Measurements from ENCODE around the gene HS3ST3A1. TPM values are rescaled to one million over a fixed set of nuclear protein-coding genes. Genes with fewer than 3 reads are reported as not detected.

HS3ST3A1 gene
- total and polyA plus RNA-seq, 4 donors: 0.18 to 8.0 (median 5.6) TPM

GRCh38 chr17:13523164-13523563 is 78.6 kb downstream of the HS3ST3A1 start:
- H3K36me3 ChIP-seq (ENCODE audit: control insufficient read depth in 4 of 4, insufficient read depth in 4 of 4, low read length in 4 of 4): peaks cover 0 to 5% (median 0%) of the 10 kb centered on the region in 4 donors
- H3K4me1 ChIP-seq (ENCODE audit: control insufficient read depth in 5 of 5, insufficient read depth in 5 of 5, low read length in 5 of 5): peaks cover 0 to 3% (median 0%) of the 10 kb centered on the region in 5 donors
- no peak overlapping the region for H3K9ac ChIP-seq (ENCODE audit: insufficient read depth in 1 of 2, low read length in 2 of 2)
- ATAC-seq (ENCODE audit: insufficient read depth, low FRiP score): no peak
- no peaks in the 10 kb centered on the region for H3K27me3 ChIP-seq (ENCODE audit: control insufficient read depth in 3 of 3, insufficient read depth in 3 of 3, low read length in 2 of 3)
- TF ChIP-seq CTCF (IDR thresholded peaks at IDR 0.05; ENCODE audit: control extremely low read depth, extremely low read depth): no peak
- no peak overlapping the region for H3K27ac ChIP-seq (ENCODE audit: low read depth in 1 of 2, low read length in 1 of 2)
- no peak overlapping the region for H3K4me3 ChIP-seq
- WGBS, 2 donors: 77 to 92% methylated on average over 5 of the region's 5 CpGs
- no peaks in the 10 kb centered on the region for H3K9me3 ChIP-seq (ENCODE audit: control insufficient read depth in 4 of 4, insufficient read depth in 3 of 4, low read length in 3 of 4)
- DNase-seq: no peak

GRCh38 chr17:13522749-13523148 is 79.0 kb downstream of the HS3ST3A1 start:
- DNase-seq (no peak), ATAC-seq (ENCODE audit: insufficient read depth, low FRiP score) (no peak)
- H3K36me3 ChIP-seq (ENCODE audit: control insufficient read depth in 4 of 4, insufficient read depth in 4 of 4, low read length in 4 of 4): peaks cover 0 to 5% (median 0%) of the 10 kb centered on the region in 4 donors
- peaks cover 0 to 3% (median 0%) of the 10 kb centered on the region in 5 donors for H3K4me1 ChIP-seq (ENCODE audit: control insufficient read depth in 5 of 5, insufficient read depth in 5 of 5, low read length in 5 of 5)
- no peak overlapping the region for H3K9ac ChIP-seq (ENCODE audit: insufficient read depth in 1 of 2, low read length in 2 of 2)
- H3K4me3 ChIP-seq: no peak overlapping the region
- WGBS, 2 donors: 84 to 85% methylated on average over 1 of the region's 1 CpG
- no peak overlapping the region for H3K27ac ChIP-seq (ENCODE audit: low read depth in 1 of 2, low read length in 1 of 2)
- no peaks in the 10 kb centered on the region for H3K9me3 ChIP-seq (ENCODE audit: control insufficient read depth in 4 of 4, insufficient read depth in 3 of 4, low read length in 3 of 4)
- TF ChIP-seq CTCF (IDR thresholded peaks at IDR 0.05; ENCODE audit: control extremely low read depth, extremely low read depth): no peak
- no peaks in the 10 kb centered on the region for H3K27me3 ChIP-seq (ENCODE audit: control insufficient read depth in 3 of 3, insufficient read depth in 3 of 3, low read length in 2 of 3)

GRCh38 chr17:13521784-13522183 is 79.9 kb downstream of the HS3ST3A1 start:
- H3K9ac ChIP-seq (ENCODE audit: insufficient read depth in 1 of 2, low read length in 2 of 2): no peak overlapping the region
- DNase-seq (no peak), ATAC-seq (ENCODE audit: insufficient read depth, low FRiP score) (no peak)
- TF ChIP-seq CTCF (IDR thresholded peaks at IDR 0.05; ENCODE audit: control extremely low read depth, extremely low read depth): no peak
- WGBS, 2 donors: 78 to 79% methylated on average over 4 of the region's 4 CpGs
- peaks cover 0 to 3% (median 0%) of the 10 kb centered on the region in 5 donors for H3K4me1 ChIP-seq (ENCODE audit: control insufficient read depth in 5 of 5, insufficient read depth in 5 of 5, low read length in 5 of 5)
- no peak overlapping the region for H3K27ac ChIP-seq (ENCODE audit: low read depth in 1 of 2, low read length in 1 of 2)
- H3K9me3 ChIP-seq (ENCODE audit: control insufficient read depth in 4 of 4, insufficient read depth in 3 of 4, low read length in 3 of 4): no peaks in the 10 kb centered on the region
- H3K36me3 ChIP-seq (ENCODE audit: control insufficient read depth in 4 of 4, insufficient read depth in 4 of 4, low read length in 4 of 4): peaks cover 0 to 5% (median 0%) of the 10 kb centered on the region in 4 donors
- no peaks in the 10 kb centered on the region for H3K27me3 ChIP-seq (ENCODE audit: control insufficient read depth in 3 of 3, insufficient read depth in 3 of 3, low read length in 2 of 3)
- no peak overlapping the region for H3K4me3 ChIP-seq

Measured in lung (tissue), 12 donors.